HFFc6 (cell line): Measurements from ENCODE around the gene SYCP2L. TPM values are rescaled to one million over a fixed set of nuclear protein-coding genes. Genes with fewer than 3 reads are reported as not detected.
A peak's percentile ranks its signal among the peaks of the same experiment; 100 is the strongest.
"Not testable (repeated sequence)": the region's sequence is repeated elsewhere in the genome, so short reads cannot be mapped to it uniquely, and the experiment has no call there.

Experiments
- DNase-seq: peaks from one replicate; pipeline ENCODE4 v3.0.0-alpha.2; 2018
- H3K27ac Mint-ChIP-seq: 2 replicates; pipeline ENCODE4 v1.8.0; 2020; ENCODE audit warnings: mild to moderate bottlenecking, mixed read lengths
- H3K27me3 Mint-ChIP-seq: 2 replicates; pipeline ENCODE4 v1.8.0; 2021; ENCODE audit warnings: mild to moderate bottlenecking, moderate library complexity, mixed read lengths; ENCODE audit not compliant: insufficient read depth
- H3K36me3 Mint-ChIP-seq: 2 replicates; pipeline ENCODE4 v1.8.0; 2021; ENCODE audit warnings: low read depth, mixed read lengths
- H3K4me1 Mint-ChIP-seq: 2 replicates; pipeline ENCODE4 v1.8.0; 2020; ENCODE audit warnings: low read depth, mixed read lengths
- H3K4me3 Mint-ChIP-seq: 2 replicates; pipeline ENCODE4 v1.8.0; 2020; ENCODE audit warnings: mild to moderate bottlenecking, moderate library complexity, mixed read lengths
- H3K9me3 Mint-ChIP-seq: 2 replicates; pipeline ENCODE4 v1.8.0; 2020; ENCODE audit warnings: mild to moderate bottlenecking, mixed read lengths
- total RNA-seq, 6 experiments: library from RNA; stranded (reverse); fragmentation: NEBNext Ultra II Directional; extraction: Animal tissue kit (Norgen Biotek cat#: 25700); gene quantifications; 2 replicates in 1 of 6; 3 replicates in 5 of 6; pipeline ENCODE4 v1.2.3, GENCODE V29; 2021
- TF ChIP-seq, protein P1 (sequence below): fragments of 200-600 bp; sonication (generic); IDR thresholded peaks from 2 replicates; pipeline ENCODE4 v1.5.0; 2021; ENCODE audit warnings: antibody characterized with exemption, mild to moderate bottlenecking

Gene SYCP2L
- total RNA-seq, 6 experiments from 2014 or later: not detected

DNA sequence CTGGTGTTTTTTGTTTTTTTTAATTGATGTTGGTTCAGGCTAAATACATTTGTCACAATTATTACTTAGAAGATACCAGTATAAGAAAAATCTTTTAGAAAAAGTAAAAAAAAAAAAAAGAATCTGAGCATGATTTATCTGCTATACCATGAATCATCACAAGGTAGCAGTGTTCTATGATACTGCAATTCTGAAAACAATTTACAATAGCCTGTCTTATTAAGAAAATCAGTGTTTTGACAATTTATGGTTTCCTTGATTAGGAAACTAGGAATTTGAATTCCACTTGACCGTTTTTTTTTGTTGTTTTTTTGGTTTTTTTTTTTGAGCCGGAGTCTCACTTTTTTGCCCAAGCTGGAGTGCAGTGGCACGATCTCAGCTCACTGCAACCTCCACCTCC is 39.2 kb upstream of the SYCP2L start:
- no peak overlapping the region for H3K27ac Mint-ChIP-seq
- DNase-seq: no peak

DNA sequence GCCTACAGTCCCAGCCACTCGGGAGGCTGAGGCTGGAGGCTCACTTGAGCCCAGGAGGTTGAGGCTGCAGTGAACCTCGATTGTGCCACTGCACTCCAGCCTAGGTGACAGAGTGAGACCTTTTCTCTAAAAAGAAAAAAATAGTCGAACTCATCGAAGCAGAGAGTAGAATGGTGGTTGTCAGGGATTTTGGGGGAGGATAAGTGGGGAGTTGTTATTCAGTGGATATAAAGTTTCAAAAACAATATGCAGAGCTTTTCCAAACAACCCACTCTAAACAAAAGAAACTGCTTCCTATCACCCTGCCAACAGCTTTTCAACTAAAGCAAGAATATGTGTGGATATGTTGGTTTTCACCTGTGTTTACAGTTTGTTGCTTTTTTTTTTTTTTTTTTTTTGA is 37.0 kb upstream of the SYCP2L start:
- H3K9me3 Mint-ChIP-seq: peaks cover 14% of the 10 kb centered on the region
- H3K4me3 Mint-ChIP-seq: no peak overlapping the region
- H3K27me3 Mint-ChIP-seq: peaks cover 11% of the 10 kb centered on the region
- peaks cover 7% of the 10 kb centered on the region; the same call in 1 of the 2 replicates for H3K36me3 Mint-ChIP-seq
- H3K27ac Mint-ChIP-seq: no peak overlapping the region
- no peaks in the 10 kb centered on the region for H3K4me1 Mint-ChIP-seq
- DNase-seq: no peak
- TF ChIP-seq, protein P1, sequence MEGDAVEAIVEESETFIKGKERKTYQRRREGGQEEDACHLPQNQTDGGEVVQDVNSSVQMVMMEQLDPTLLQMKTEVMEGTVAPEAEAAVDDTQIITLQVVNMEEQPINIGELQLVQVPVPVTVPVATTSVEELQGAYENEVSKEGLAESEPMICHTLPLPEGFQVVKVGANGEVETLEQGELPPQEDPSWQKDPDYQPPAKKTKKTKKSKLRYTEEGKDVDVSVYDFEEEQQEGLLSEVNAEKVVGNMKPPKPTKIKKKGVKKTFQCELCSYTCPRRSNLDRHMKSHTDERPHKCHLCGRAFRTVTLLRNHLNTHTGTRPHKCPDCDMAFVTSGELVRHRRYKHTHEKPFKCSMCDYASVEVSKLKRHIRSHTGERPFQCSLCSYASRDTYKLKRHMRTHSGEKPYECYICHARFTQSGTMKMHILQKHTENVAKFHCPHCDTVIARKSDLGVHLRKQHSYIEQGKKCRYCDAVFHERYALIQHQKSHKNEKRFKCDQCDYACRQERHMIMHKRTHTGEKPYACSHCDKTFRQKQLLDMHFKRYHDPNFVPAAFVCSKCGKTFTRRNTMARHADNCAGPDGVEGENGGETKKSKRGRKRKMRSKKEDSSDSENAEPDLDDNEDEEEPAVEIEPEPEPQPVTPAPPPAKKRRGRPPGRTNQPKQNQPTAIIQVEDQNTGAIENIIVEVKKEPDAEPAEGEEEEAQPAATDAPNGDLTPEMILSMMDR: no peak

More for the DNA sequence above, 39.2 kb upstream of the SYCP2L start:
- no peaks in the 10 kb centered on the region for H3K4me1 Mint-ChIP-seq
- H3K27me3 Mint-ChIP-seq: peaks cover 5% of the 10 kb centered on the region
- no peaks in the 10 kb centered on the region for H3K9me3 Mint-ChIP-seq
- no peak overlapping the region for H3K4me3 Mint-ChIP-seq
- H3K36me3 Mint-ChIP-seq: no peaks in the 10 kb centered on the region
- TF ChIP-seq, protein P1: peak; percentile 54

DNA sequence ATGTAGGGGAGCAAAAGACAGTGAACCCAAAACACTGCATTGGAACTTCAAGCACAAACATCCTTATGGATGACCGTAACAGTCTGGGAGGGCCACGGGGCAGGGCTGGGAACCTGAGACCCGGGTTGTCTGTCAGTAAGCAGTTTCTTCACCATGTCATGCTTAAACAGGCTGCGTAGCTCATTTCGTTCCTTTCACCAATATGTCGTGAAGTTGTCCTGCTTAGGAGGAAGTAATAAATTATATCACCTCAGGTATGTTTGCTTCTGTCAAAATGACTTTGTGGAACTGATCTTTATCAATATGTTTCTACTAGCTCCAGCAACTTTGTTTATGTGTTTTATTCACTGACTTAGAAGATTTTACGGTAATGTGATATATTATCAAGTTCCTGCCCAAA is 36.1 kb upstream of the SYCP2L start:
- H3K27me3 Mint-ChIP-seq: peaks cover 9% of the 10 kb centered on the region
- TF ChIP-seq, protein P1: no peak
- no peak for DNase-seq
- no peaks in the 10 kb centered on the region for H3K4me1 Mint-ChIP-seq
- peaks cover 14% of the 10 kb centered on the region for H3K9me3 Mint-ChIP-seq
- H3K4me3 Mint-ChIP-seq: no peak overlapping the region
- H3K36me3 Mint-ChIP-seq: peaks cover 7% of the 10 kb centered on the region; the same call in 1 of the 2 replicates
- no peak overlapping the region for H3K27ac Mint-ChIP-seq

DNA sequence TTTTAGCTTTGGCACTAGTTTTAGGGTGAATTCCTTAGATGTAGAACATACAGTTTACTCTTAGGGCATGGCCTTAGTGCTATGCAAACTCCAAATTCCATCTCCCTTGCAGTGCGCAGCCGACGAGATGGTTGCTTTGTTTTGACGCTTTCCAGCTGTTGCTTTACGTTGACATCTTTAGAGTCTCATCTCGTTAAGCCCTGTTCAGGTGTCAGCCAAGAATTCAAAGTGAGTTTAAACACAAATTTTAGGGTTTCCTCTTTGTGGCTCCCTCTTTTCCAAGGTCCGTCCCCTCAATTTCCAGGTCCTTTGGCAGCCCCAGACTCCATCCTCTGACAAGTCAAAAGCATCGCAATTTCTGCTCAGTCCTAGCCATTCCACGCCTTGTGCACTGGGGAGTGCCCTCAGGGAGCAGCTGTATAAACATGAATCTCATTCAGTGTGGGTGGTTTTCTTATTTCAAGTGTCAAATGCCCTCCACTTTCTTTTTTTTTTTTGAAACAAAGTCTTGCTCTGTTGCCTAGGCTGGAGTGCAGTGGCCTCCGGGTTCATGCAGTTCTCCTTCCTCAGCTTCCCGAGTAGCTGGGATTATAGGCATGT is 34.4 kb upstream of the SYCP2L start:
- TF ChIP-seq, protein P1: no peak
- Mint-ChIP-seq H3K4me1 (no peaks in the 10 kb centered on the region), H3K27ac (no peak overlapping the region), H3K9me3 (peaks cover 21% of the 10 kb centered on the region), H3K27me3 (peaks cover 9% of the 10 kb centered on the region), H3K4me3 (no peak overlapping the region), H3K36me3 (peaks cover 7% of the 10 kb centered on the region; the same call in 1 of the 2 replicates)
- DNase-seq: no peak

DNA sequence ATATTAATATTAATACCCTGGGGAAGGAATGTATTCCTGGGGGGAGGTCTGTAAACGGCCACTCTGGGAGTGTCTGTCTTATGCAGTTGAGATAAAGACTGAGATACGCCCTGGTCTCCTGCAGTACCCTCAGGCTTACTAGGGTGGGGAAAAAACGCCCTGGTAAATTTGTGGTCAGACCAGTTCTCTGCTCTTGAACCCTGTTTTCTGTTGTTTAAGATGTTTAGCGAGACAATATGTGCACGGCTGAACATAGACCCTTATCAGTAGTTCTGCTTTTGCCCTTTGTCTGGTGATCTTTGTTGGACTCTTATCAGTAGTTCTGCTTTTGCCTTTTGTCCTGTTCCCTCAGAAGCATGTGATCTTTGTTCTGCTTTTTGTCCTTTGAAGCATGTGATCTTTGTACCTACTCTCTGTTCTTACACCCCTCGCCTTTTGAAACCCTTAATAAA is 33.0 kb upstream of the SYCP2L start:
- not testable (repeated sequence) for H3K27ac Mint-ChIP-seq, DNase-seq, H3K4me1 Mint-ChIP-seq, H3K36me3 Mint-ChIP-seq, H3K4me3 Mint-ChIP-seq, H3K27me3 Mint-ChIP-seq
- H3K9me3 Mint-ChIP-seq: peaks cover 21% of the 10 kb centered on the region

DNA sequence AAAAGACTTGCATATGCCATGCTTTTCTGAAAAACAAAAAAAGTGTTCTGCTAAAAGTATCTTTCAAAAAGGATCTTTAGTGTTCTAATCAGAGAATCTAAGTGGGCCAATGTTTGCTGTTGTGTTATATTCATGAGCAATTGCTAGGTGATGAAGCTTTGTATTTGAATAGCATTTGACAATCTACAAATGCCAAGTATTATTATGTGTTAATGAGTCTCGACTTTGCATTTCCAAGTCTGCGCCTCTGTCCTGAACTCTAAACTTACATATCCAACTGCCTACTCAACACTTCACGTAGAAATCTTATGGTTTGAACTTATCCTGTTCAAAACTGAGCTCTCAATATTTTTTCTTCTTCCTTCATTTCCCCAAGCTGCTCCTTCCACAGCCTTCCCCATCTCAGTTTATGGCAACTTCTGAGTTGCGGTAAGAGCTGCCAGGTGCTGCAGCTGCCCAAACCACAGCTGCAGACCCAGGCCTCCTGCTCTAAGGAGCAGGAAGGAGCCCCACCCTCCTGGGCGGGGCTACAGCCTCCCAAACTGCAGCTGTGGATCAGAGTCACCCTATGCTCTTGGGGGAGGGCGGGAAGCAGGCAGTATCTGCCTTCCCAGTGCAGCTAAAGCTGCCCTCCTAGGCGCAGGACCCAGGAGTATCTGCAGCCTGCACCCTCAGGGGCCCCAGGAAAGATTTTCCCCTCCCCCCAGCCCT is 31.8 kb upstream of the SYCP2L start:
- H3K27me3 Mint-ChIP-seq: peaks cover 9% of the 10 kb centered on the region
- H3K36me3 Mint-ChIP-seq: peaks cover 7% of the 10 kb centered on the region; the same call in 1 of the 2 replicates
- no peak overlapping the region for H3K4me3 Mint-ChIP-seq
- peaks cover 21% of the 10 kb centered on the region for H3K9me3 Mint-ChIP-seq
- DNase-seq: no peak
- H3K27ac Mint-ChIP-seq: no peak overlapping the region
- TF ChIP-seq, protein P1: no peak
- no peaks in the 10 kb centered on the region for H3K4me1 Mint-ChIP-seq
